Measurements from ENCODE around the gene S100A5. TPM values are rescaled to one million over a fixed set of nuclear protein-coding genes. Genes with fewer than 3 reads are reported as not detected.

Gene S100A5
- total and polyA plus RNA-seq, 2 of the 8 experiments (the other 6 are each of a cell fraction or from before 2014, with no cell fraction given), result not detected

- H3K9ac ChIP-seq (replicated peaks in 1 of 4; ENCODE audit: extremely low read depth in 1 of 4, low read depth in 3 of 4, low read length in 3 of 4), result no peak overlapping the region
- no peak overlapping the region; the same call in 1 of the 2 replicates for H2BK12ac ChIP-seq (ENCODE audit: low read depth, low read length)
- no peak overlapping the region for H4K5ac ChIP-seq (ENCODE audit: insufficient read length, low read depth, low read length)
- 0 out of 2 replicates have a peak overlapping the region, but pooled peaks have one; percentile 95 for H2BK15ac ChIP-seq (ENCODE audit: low read length)
- no peak overlapping the region for H3K56ac ChIP-seq (replicated peaks; ENCODE audit: insufficient read length, low read depth, low read length)
- WGBS, 2 experiments (ENCODE audit: extremely low coverage in 1 of 2, insufficient coverage in 1 of 2, insufficient read length in 1 of 2, insufficient replicate concordance in 2 of 2, low coverage in 1 of 2, low lambda C conversion rate in 2 of 2, missing lambda C conversion rate in 1 of 2), result 85% methylated on average over 13 of the region's 13 CpGs; no CpG with 5 or more reads in 1 of the 2 experiments
- no peak overlapping the region for H2BK120ac ChIP-seq (replicated peaks; ENCODE audit: low read depth, low read length)
- H3K27ac ChIP-seq (ENCODE audit: low read depth, low read length), result no peak overlapping the region
- peaks cover 6% of the 10 kb centered on the region for H3K23me2 ChIP-seq (ENCODE audit: low read depth, low read length)
- H3K4me3 ChIP-seq (ENCODE audit: extremely low read depth in 1 of 4, insufficient read depth in 2 of 4, low read depth in 3 of 4, low read length in 4 of 4), result no peak overlapping the region
- no peaks in the 10 kb centered on the region for H3K9me3 ChIP-seq (ENCODE audit: insufficient read depth in 2 of 2, low read depth in 1 of 2, low read length in 1 of 2)
- H3K4ac ChIP-seq (replicated peaks; ENCODE audit: insufficient read length, low read depth, low read length), result no peak overlapping the region
- DNase-seq (ENCODE audit: low read depth in 1 of 2, low spot score in 2 of 2) (no peak), FAIRE-seq (no peak)
- no peaks in the 10 kb centered on the region for H3K36me3 ChIP-seq (ENCODE audit: control insufficient read depth in 2 of 4, insufficient read depth in 4 of 4, low read length in 3 of 4)
- no peak overlapping the region for H2BK5ac ChIP-seq (ENCODE audit: low read depth, low read length)
- H4K91ac ChIP-seq (replicated peaks; ENCODE audit: insufficient read length, low read length), result no peak overlapping the region
- H3K18ac ChIP-seq (ENCODE audit: extremely low read depth, low read length), result no peak overlapping the region
- no peak overlapping the region for H2AK5ac ChIP-seq (ENCODE audit: low read depth, low read length)
- peaks cover 9 to 27% (median 21%) of the 10 kb centered on the region in 4 experiments for H3K4me1 ChIP-seq (replicated peaks in 1 of 4; ENCODE audit: control insufficient read depth in 3 of 4, insufficient read depth in 4 of 4, low read length in 3 of 4)
- H3K79me1 ChIP-seq (ENCODE audit: low read depth, low read length), result no peaks in the 10 kb centered on the region
- H3K23ac ChIP-seq (ENCODE audit: insufficient read length), result no peak overlapping the region
- H3K79me2 ChIP-seq (ENCODE audit: control insufficient read depth in 1 of 2, insufficient read depth in 2 of 2, low read length in 2 of 2), result no peaks in the 10 kb centered on the region
- H4K8ac ChIP-seq (ENCODE audit: extremely low read depth, insufficient read depth, low read length), result no peak overlapping the region
- H3K4me2 ChIP-seq (ENCODE audit: insufficient read depth in 1 of 2, low read depth in 2 of 2, low read length in 2 of 2), result no peak overlapping the region
- no peaks in the 10 kb centered on the region; a peak in 2 of 7 replicates for H3K27me3 ChIP-seq (replicated peaks in 1 of 4; ENCODE audit: control insufficient read depth in 3 of 4, extremely low read depth in 1 of 4, insufficient read depth in 3 of 4, low read length in 3 of 4)
- ChIA-PET POLR2A (ENCODE audit: partially characterized antibody) (no interaction called here), CTCF (ENCODE audit: partially characterized antibody) (interaction anchor here (0.7 to 12.9 kb wide), 6 partner anchors 7 to 855 kb away, joined by 3 to 165 read pairs (median 6); partner anchors contain the start of genes S100A5 and S100A6)
- no peak overlapping the region for H2AFZ ChIP-seq (ENCODE audit: low read length)
- no peak overlapping the region for H3K14ac ChIP-seq (ENCODE audit: insufficient read length)
- no peak overlapping the region for H2BK20ac ChIP-seq (ENCODE audit: low read length)
- no peaks in the 10 kb centered on the region for H4K20me1 ChIP-seq (replicated peaks in 1 of 2; ENCODE audit: control insufficient read depth in 1 of 2, insufficient read depth in 2 of 2, low read length in 2 of 2)
- no peak for TF ChIP-seq TBP (IDR thresholded peaks at IDR 0.05; ENCODE audit: low read depth, low read length)
- TF ChIP-seq JUN (IDR thresholded peaks at IDR 0.05; ENCODE audit: low read depth, low read length), result no peak
- TF ChIP-seq CBX8 (IDR thresholded peaks at IDR 0.05; ENCODE audit: borderline replicate concordance, low read depth, low read length), result no peak
- TF ChIP-seq CEBPB (IDR thresholded peaks at IDR 0.05; ENCODE audit: low read depth, low read length), result no peak
- no peak for TF ChIP-seq SIX5 (IDR thresholded peaks at IDR 0.05; ENCODE audit: low read depth, low read length)
- TF ChIP-seq HDAC2 (IDR thresholded peaks at IDR 0.05; ENCODE audit: borderline replicate concordance in 1 of 2, low read depth in 2 of 2, low read length in 2 of 2), result no peak
- TF ChIP-seq E2F6 (IDR thresholded peaks at IDR 0.05), result no peak
- TF ChIP-seq CHD1 (IDR thresholded peaks at IDR 0.05; ENCODE audit: low read depth, low read length), result no peak
These were observed 2.4 kb upstream of the S100A5 start for GRCh38 chr1:153542956-153543711.

Measured in H1 (cell line).